ENCODE results near the gene TNIP1.

The TNIP1 gene

GRCh38 chr5:151005187-151005949 is 75.5 kb downstream of the TNIP1 start:
- DNase-seq (ENCODE audit: low read depth in 2 of 2, low spot score in 1 of 2) = no peak

- DNase-seq (ENCODE audit: low read depth in 2 of 2, low spot score in 1 of 2) = no peak
These were observed 76.3 kb downstream of the TNIP1 start for GRCh38 chr5:151004499-151004898.

GRCh38 chr5:151003503-151003860 is 77.4 kb downstream of the TNIP1 start:
- no peak for DNase-seq (ENCODE audit: low read depth in 2 of 2, low spot score in 1 of 2)

GRCh38 chr5:151002681-151003502 is 77.9 kb downstream of the TNIP1 start:
- DNase-seq (ENCODE audit: low read depth in 2 of 2, low spot score in 1 of 2) = no peak

- DNase-seq (ENCODE audit: low read depth in 2 of 2, low spot score in 1 of 2) = no peak
These were observed 78.6 kb downstream of the TNIP1 start for GRCh38 chr5:151002250-151002649.

GRCh38 chr5:151001436-151001835 is 79.4 kb downstream of the TNIP1 start:
- DNase-seq (ENCODE audit: low read depth in 2 of 2, low spot score in 1 of 2) = no peak

- DNase-seq (ENCODE audit: low read depth in 2 of 2, low spot score in 1 of 2) = no peak
These were observed 81.0 kb downstream of the TNIP1 start for GRCh38 chr5:150999704-151000442.

- no peak for DNase-seq (ENCODE audit: low read depth in 2 of 2, low spot score in 1 of 2)
These were observed 86.9 kb downstream of the TNIP1 start for GRCh38 chr5:150993826-150994412.

- DNase-seq (ENCODE audit: low read depth in 2 of 2, low spot score in 1 of 2) = no peak
These were observed 87.4 kb downstream of the TNIP1 start for GRCh38 chr5:150993422-150993821.

- no peak for DNase-seq (ENCODE audit: low read depth in 2 of 2, low spot score in 1 of 2)
These were observed 88.1 kb downstream of the TNIP1 start for GRCh38 chr5:150992705-150993104.

GRCh38 chr5:150989695-150990094 is 91.1 kb downstream of the TNIP1 start:
- DNase-seq (ENCODE audit: low read depth in 2 of 2, low spot score in 1 of 2) = no peak

GRCh38 chr5:150987746-150988145 is 93.1 kb downstream of the TNIP1 start:
- no peak for DNase-seq (ENCODE audit: low read depth in 2 of 2, low spot score in 1 of 2)
